Mammary epithelial cell (primary cell): ENCODE data around the gene TRIM24.

Experiments
- EZH2 ChIP-seq: IDR thresholded peaks from 2 replicates; pipeline ENCODE4 v1.6.1; 2012; ENCODE audit warnings: low read length, inconsistent platforms, borderline replicate concordance
- TF ChIP-seq, protein P1 (sequence below), 2 donors: IDR thresholded peaks in 1 of 2; conservative IDR thresholded peaks in 1 of 2; 2 replicates each; pipeline ENCODE4 v1.5.1; 2011 to 2012; ENCODE audit warnings: inconsistent platforms in 2 of 2, low read length in 2 of 2, mild to moderate bottlenecking in 2 of 2, control low read depth in 1 of 2, low read depth in 1 of 2; ENCODE audit not compliant: insufficient read depth in 1 of 2; ENCODE audit errors: extremely low read depth in 1 of 2

DNA sequence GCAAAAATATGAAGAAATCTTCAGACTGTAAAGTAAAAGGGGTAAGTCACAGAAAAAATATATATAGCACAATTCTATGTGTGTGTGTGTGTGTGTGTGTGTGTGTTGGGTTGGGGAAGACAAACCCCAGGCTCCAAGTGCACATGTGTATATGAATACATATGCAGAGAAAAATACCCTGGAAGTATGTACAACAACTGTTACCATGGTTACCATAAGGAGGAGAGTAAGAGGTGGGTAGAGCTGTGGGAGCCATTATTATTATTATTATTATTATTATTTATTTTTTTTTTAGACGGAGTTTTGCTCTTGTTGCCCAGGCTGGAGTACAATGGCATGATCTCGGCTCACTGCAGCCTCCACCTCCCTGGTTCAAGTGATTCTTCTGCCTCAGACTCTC is 23.7 kb upstream of the TRIM24 start:
- TF ChIP-seq, protein P1, sequence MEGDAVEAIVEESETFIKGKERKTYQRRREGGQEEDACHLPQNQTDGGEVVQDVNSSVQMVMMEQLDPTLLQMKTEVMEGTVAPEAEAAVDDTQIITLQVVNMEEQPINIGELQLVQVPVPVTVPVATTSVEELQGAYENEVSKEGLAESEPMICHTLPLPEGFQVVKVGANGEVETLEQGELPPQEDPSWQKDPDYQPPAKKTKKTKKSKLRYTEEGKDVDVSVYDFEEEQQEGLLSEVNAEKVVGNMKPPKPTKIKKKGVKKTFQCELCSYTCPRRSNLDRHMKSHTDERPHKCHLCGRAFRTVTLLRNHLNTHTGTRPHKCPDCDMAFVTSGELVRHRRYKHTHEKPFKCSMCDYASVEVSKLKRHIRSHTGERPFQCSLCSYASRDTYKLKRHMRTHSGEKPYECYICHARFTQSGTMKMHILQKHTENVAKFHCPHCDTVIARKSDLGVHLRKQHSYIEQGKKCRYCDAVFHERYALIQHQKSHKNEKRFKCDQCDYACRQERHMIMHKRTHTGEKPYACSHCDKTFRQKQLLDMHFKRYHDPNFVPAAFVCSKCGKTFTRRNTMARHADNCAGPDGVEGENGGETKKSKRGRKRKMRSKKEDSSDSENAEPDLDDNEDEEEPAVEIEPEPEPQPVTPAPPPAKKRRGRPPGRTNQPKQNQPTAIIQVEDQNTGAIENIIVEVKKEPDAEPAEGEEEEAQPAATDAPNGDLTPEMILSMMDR (conservative IDR thresholded peaks at IDR 0.05 in 1 of 2, IDR thresholded peaks at IDR 0.05 in 1 of 2; ENCODE audit: extremely low read depth in 1 of 2, insufficient read depth in 1 of 2, low read depth in 1 of 2, low read length in 2 of 2), result no peak
- no peak for TF ChIP-seq EZH2
